ENCODE data around the gene CFAP298. TPM values are rescaled to one million over a fixed set of nuclear protein-coding genes. Genes with fewer than 3 reads are reported as not detected.

The CFAP298 gene
- total RNA-seq, 1 experiment from 2014 or later = 35.5 TPM

DNA sequence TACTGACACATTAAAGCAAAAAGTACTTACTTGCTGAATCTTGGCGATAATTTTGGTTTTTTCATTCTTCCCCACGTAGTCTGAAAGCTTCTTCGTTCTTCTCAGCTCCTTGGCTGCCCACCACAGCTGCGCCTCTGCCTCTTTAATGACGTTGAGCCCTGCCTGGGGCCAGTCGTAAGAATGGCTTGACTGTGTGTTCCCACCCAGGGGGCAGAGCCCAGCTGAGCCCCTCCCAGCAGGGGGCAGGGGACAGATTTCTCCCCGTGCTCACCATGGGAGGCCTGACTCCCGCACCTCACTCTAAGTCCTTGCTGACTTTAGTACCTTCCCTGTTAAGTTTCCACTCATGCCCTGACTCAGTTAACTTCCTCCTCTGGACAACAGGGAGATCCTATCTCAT, 9.0 kb downstream of the CFAP298 start:
- Histone ChIP-seq H3K79me2 (ENCODE audit: low read depth) (no peaks in the 10 kb centered on the region), H3K27ac (no peak overlapping the region), H4K20me1 (ENCODE audit: insufficient read depth) (no peaks in the 10 kb centered on the region), H3K4me1 (replicated peaks; ENCODE audit: insufficient read depth) (no peaks in the 10 kb centered on the region), H2AFZ (no peak overlapping the region), H3K36me3 (ENCODE audit: low read depth) (peaks cover 3% of the 10 kb centered on the region; the same call in 1 of the 2 replicates), H3K27me3 (ENCODE audit: insufficient read depth, low read depth) (no peaks in the 10 kb centered on the region), H3K9me3 (ENCODE audit: insufficient read depth, low read depth) (no peaks in the 10 kb centered on the region), H3K4me3 (no peak overlapping the region), H3K9me2 (ENCODE audit: insufficient read depth) (no peaks in the 10 kb centered on the region), H3K4me2 (no peak overlapping the region), H3F3A (ENCODE audit: insufficient read depth, low read depth) (peaks cover 3% of the 10 kb centered on the region; the same call in 1 of the 2 replicates)
- intact Hi-C loops (cut with micrococcal nuclease; ENCODE audit: unreplicated experiment) = loop anchor here (5.0 kb wide), 1 partner anchor 326 kb away; the partner anchor contains the start of gene MIS18A
- ChIA-PET CTCF (no interaction called here), POLR2A (ENCODE audit: unreplicated experiment) (no interaction called here)
- no peak for TF ChIP-seq EZH2 (IDR thresholded peaks at IDR 0.05; ENCODE audit: low read depth)
- TF ChIP-seq, protein P1, sequence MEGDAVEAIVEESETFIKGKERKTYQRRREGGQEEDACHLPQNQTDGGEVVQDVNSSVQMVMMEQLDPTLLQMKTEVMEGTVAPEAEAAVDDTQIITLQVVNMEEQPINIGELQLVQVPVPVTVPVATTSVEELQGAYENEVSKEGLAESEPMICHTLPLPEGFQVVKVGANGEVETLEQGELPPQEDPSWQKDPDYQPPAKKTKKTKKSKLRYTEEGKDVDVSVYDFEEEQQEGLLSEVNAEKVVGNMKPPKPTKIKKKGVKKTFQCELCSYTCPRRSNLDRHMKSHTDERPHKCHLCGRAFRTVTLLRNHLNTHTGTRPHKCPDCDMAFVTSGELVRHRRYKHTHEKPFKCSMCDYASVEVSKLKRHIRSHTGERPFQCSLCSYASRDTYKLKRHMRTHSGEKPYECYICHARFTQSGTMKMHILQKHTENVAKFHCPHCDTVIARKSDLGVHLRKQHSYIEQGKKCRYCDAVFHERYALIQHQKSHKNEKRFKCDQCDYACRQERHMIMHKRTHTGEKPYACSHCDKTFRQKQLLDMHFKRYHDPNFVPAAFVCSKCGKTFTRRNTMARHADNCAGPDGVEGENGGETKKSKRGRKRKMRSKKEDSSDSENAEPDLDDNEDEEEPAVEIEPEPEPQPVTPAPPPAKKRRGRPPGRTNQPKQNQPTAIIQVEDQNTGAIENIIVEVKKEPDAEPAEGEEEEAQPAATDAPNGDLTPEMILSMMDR (conservative IDR thresholded peaks at IDR 0.05) = no peak
- no TSS peak for BruUV-seq (replicated peaks)
- no peak for DNase-seq

DNA sequence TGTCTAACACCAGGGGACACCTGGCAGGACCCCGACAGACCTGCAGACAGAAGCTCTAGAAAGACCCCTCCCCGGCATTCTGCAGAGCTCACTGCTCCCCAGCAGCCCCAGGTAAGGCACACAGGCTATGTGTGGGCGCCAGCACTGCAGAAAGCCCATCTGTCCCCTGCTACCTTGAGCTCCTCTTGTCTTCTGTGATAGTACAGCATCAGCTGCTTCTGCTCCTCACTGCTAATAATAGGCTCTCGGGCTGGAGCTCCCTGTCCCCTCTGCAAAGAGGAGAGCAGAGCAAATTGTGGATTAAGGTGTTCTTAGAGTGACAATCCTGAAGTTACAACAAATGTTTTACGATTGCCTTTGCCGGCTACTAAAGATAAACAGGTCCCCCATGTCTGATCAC, 10.1 kb downstream of the CFAP298 start:
- BruUV-seq (replicated peaks) = no TSS peak
- DNase-seq = no peak
- H3K9me3 ChIP-seq (ENCODE audit: insufficient read depth, low read depth) = no peaks in the 10 kb centered on the region
- no peak for TF ChIP-seq EZH2 (IDR thresholded peaks at IDR 0.05; ENCODE audit: low read depth)
- TF ChIP-seq, protein P1 (conservative IDR thresholded peaks at IDR 0.05) = no peak
- intact Hi-C loops (cut with micrococcal nuclease; ENCODE audit: unreplicated experiment) = loop anchor here (5.0 kb wide), 1 partner anchor 325 kb away; the partner anchor contains the start of gene MIS18A
- peak overlapping the region; percentile 37; the same call in 1 of the 2 replicates for H3K27ac ChIP-seq
- no peaks in the 10 kb centered on the region for H3K27me3 ChIP-seq (ENCODE audit: insufficient read depth, low read depth)
- H3F3A ChIP-seq (ENCODE audit: insufficient read depth, low read depth) = peaks cover 3% of the 10 kb centered on the region; the same call in 1 of the 2 replicates
- H3K79me2 ChIP-seq (ENCODE audit: low read depth) = no peaks in the 10 kb centered on the region
- peaks cover 3% of the 10 kb centered on the region; the same call in 1 of the 2 replicates for H3K36me3 ChIP-seq (ENCODE audit: low read depth)
- no peaks in the 10 kb centered on the region for H4K20me1 ChIP-seq (ENCODE audit: insufficient read depth)
- POLR2A ChIA-PET (ENCODE audit: unreplicated experiment) = no interaction called here
- no peaks in the 10 kb centered on the region for H3K9me2 ChIP-seq (ENCODE audit: insufficient read depth)
- CTCF ChIA-PET = interaction anchor here (0.6 to 1.2 kb wide), 2 partner anchors 231 to 736 kb away, joined by 5 to 6 read pairs; no protein-coding TSS in a partner anchor
- no peak overlapping the region for H3K4me3 ChIP-seq
- no peaks in the 10 kb centered on the region for H3K4me1 ChIP-seq (replicated peaks; ENCODE audit: insufficient read depth)
- no peak overlapping the region for H3K4me2 ChIP-seq
- no peak overlapping the region for H2AFZ ChIP-seq

DNA sequence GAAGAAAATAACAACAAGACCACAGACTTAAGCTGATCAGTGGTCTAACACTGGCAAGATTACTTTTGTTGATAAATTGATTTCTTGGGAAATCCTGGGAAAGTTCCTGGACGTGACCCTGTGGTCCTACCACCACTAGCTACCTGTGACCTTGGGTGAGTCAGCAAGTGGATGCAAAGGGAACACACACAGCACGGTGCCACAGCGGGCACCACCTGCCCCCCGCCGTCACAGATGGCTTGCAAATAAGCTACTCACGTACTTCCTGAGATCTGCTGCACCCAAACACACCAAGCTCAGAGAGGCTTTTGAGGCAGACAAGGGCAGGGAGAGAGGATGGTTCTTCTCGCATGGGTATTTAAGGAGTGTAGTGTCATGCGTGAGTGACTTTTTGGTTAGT, 12.7 kb downstream of the CFAP298 start:
- Histone ChIP-seq H2AFZ (no peak overlapping the region), H3F3A (ENCODE audit: insufficient read depth, low read depth) (peaks cover 3% of the 10 kb centered on the region; the same call in 1 of the 2 replicates), H3K4me2 (no peak overlapping the region), H3K4me3 (no peak overlapping the region), H3K9me2 (ENCODE audit: insufficient read depth) (no peaks in the 10 kb centered on the region), H3K9me3 (ENCODE audit: insufficient read depth, low read depth) (no peaks in the 10 kb centered on the region), H3K27me3 (ENCODE audit: insufficient read depth, low read depth) (no peaks in the 10 kb centered on the region), H3K4me1 (replicated peaks; ENCODE audit: insufficient read depth) (no peaks in the 10 kb centered on the region), H4K20me1 (ENCODE audit: insufficient read depth) (no peaks in the 10 kb centered on the region), H3K27ac (no peak overlapping the region), H3K79me2 (ENCODE audit: low read depth) (no peaks in the 10 kb centered on the region), H3K36me3 (ENCODE audit: low read depth) (no peaks in the 10 kb centered on the region)
- TF ChIP-seq, protein P1 (conservative IDR thresholded peaks at IDR 0.05) = no peak
- TF ChIP-seq EZH2 (IDR thresholded peaks at IDR 0.05; ENCODE audit: low read depth) = no peak
- intact Hi-C loops (cut with micrococcal nuclease; ENCODE audit: unreplicated experiment) = no loop called here
- DNase-seq = no peak
- POLR2A ChIA-PET (ENCODE audit: unreplicated experiment) = no interaction called here
- BruUV-seq (replicated peaks) = no TSS peak
- CTCF ChIA-PET = no interaction called here
